ENCODE measurements around the gene EEF1A1. TPM values are rescaled to one million over a fixed set of nuclear protein-coding genes. Genes with fewer than 3 reads are reported as not detected.
"Not testable (repeated sequence)": the region's sequence is repeated elsewhere in the genome, so short reads cannot be mapped to it uniquely, and the experiment has no call there.

EEF1A1 gene
- 10,940 TPM for total RNA-seq

DNA sequence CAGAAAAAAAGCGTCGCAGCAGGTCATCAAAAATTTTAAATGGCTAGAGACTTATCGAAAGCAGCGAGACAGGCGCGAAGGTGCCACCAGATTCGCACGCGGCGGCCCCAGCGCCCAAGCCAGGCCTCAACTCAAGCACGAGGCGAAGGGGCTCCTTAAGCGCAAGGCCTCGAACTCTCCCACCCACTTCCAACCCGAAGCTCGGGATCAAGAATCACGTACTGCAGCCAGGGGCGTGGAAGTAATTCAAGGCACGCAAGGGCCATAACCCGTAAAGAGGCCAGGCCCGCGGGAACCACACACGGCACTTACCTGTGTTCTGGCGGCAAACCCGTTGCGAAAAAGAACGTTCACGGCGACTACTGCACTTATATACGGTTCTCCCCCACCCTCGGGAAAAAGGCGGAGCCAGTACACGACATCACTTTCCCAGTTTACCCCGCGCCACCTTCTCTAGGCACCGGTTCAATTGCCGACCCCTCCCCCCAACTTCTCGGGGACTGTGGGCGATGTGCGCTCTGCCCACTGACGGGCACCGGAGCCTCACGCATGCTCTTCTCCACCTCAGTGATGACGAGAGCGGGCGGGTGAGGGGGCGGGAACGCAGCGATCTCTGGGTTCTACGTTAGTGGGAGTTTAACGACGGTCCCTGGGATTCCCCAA lies at the start of gene EEF1A1:
Gene EEF1A1, minus strand, starts transcription at position 345 of the 663 bp plus-strand sequence. CDS start 1,006 bp downstream, outside the sequence.
- peak; percentile 100 for DNase-seq (ENCODE audit: low spot score)

DNA sequence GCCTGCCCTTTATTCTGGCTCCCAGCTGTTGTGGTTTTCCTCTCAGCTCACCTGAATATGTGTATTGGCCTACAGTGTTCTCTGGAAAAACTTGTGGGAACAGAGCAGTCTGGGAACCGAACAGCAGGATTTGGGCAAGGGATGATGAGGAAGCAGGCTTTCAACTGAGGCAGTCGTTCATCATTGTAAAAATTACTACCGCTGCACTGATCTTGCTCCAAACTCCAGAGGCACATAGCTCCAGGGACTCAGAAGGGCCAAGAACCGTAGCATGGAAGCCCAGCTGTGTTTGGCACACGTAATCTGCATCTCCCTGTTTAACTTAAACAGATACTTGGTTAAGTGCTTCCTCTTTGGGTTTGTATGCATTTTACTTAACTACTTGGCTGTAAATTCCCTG lies 48.3 kb upstream of the EEF1A1 start:
- DNase-seq (ENCODE audit: low spot score) = no peak

DNA sequence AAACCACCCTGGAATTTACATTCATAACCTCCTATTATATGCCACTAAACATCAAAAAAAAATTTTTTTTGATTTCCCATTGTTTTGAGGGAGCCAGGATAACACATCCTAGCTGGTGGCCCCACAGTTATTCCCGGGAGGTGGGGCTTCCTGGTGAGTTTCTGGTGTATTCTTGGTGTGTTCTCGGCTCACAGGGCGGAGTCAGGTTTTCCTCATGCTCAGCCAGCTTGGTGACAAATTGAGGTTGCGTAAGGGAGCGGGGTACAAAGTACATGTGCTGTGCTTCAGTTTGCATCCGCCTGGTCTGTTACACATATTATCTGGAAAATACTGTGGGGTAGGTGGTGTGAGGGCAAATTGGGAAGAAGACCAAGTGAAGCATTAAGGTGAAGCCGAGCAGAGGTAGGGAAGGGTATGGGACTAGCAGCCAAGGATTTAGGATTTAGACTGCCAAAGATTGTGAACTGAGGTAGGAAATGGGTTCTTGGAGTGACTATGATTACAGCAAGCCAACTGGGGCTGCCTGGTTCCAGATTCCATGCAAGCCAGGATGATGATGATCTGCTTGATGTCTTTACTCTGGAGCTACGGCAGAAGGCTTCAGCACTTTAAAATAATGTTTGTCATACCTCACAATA lies 46.2 kb upstream of the EEF1A1 start:
- peak; percentile 54 for DNase-seq (ENCODE audit: low spot score)

DNA sequence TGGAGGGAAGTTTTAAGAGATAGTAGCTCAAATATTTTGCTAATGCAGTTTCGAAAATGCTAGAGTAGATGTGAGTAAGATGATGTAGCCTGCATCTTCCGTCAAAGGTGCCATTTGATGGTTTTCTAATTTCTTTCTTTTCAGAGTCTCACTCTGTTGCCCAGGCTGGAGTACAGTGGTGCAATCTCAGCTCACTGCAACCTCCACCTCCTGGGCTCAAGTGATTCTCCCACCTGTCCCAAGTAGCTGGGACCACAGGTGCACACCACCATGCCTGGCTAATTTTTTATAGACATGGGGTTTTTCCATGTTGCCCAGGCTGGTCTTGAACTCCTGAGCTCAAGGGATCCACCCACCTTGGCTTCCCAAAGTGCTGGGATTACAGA lies 45.6 kb upstream of the EEF1A1 start:
- DNase-seq (ENCODE audit: low spot score) = not testable (repeated sequence)

DNA sequence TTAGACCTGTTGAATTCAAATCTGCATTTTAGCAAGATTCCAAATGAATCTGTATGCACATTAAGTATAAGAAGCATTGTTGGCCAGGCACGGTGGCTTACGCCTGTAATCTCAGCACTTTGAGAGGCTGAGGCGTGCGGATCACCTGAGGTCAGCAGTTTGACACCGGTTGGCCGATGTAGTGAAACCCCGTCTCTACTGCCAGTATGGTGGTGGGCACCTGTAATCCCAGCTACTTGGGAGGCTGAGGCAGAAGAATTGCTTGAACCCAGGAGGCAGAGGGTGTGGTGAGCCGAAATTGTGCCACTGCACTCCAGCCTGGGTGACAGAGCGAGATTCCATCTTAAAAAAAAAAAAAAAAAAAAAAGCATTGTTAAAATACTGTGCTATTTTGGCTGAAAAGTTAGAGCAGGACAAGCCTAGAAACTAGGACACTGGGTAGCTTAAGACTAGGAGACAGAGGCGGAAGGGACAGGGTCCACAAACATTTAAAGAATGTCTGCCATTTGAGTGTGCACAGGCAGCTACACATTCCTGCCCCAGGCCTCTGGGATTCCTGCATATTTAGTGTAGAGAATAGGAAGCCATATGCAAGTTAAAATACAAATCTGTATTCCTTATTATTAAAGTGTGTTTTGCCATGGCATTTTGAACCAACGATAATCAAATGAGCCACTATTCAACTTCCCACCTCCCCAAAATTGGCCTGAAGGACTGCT lies 45.1 kb upstream of the EEF1A1 start:
- DNase-seq (ENCODE audit: low spot score) = no peak

DNA sequence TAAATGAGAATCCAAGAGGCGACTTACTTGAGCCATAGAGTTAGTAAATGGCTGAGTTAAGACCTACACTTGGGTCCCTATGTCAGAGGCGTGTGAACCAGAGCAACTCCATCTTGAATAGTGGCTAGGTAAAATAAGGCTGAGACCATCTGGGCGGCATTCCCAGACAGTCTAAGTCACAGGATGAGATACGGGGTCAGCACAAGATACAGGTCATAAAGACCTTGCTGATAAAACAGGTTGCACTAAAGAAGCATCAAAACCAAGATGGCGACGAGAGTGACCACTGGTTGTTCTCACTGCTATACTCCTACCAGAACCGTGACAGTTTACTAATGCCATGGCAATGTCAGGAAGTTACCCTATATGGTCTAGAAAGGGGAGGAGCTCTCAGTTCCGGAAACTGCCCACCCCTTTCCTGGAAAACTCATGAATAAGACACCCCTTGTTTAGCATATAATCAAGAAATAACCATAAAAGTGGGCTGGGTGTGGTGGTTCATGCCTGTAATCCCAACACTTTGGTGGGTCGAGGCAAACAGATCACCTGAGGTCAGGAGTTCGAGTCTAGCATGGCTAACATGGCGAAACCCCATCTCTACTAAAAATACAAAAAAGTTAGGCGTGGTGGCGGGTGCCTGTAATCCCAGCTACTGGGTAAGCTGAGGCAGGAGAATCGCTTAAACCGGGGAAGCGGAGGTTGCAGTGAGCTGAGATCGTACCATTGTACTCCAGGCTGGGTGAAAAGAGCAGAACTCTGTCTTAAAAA lies 43.9 kb upstream of the EEF1A1 start:
- DNase-seq (ENCODE audit: low spot score) = no peak

DNA sequence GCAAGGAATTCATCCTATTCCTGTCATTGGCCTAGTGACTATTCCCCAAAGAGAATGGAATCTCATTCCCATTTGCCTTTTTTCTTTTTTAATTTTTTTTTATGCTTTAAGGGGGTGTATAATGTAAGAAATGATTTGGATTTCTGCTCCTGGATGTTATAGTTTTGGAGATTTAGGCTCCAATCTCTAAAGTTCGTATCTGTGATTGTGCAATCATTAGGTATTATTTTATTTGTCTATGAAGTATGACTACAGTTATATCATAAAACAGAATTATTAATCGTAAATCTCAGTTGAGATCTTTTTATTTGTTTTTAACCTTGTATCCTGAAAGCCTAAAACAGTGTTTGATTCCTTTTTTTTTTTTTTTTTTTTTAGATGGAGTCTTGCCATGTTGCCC lies 41.7 kb upstream of the EEF1A1 start:
- DNase-seq (ENCODE audit: low spot score) = no peak

DNA sequence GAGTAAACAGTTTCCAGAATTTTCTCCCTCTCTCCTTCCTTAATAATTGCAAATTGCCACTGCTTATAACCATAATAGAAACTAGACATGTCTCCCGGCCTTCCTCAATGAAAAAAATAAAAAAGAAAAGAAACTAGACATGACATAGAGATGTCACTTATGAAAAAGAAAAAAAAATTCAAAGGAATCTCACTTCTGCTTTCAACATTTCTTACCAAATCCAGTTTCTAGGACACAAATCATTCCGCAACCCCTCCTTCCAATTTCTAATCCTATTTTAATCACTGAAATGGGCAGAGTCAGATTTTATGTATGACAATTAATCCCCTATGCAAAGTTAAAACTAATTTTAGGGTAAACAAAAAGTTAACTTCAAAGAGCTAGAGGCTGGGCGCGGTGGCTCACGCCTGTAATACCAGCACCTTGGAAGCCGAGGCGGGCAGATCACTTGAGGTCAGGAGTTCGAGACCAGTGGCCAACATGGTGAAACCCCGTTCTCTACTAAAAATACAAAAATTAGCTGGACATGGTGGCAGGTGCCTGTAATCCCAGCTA lies 40.1 kb upstream of the EEF1A1 start:
- DNase-seq (ENCODE audit: low spot score) = no peak

DNA sequence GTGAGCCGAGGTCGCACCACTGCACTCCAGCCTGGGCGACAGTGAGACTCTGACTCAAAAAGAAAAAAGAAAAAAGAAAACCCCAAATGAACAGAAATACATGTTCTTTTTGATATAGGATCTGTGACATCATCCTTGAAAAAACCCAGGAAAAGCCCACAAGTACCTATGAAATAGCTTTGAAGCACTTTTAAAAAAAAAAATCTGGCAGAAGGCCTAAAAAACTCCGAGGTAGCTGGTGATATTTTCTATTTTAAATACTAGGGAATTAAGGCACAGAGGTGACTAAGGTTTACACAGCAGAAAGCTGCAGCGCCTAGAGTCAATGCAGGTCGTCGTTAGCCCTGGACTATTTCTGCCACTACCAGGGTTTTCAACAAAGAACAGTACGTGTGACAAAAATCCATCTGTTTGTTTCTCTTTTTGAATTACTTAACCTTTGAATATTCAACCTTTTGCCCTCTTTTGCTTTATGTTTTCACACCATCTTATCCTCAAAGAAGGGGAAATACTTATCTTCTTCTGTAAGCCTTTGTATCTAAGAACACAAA lies 39.4 kb upstream of the EEF1A1 start:
- no peak for DNase-seq (ENCODE audit: low spot score)

DNA sequence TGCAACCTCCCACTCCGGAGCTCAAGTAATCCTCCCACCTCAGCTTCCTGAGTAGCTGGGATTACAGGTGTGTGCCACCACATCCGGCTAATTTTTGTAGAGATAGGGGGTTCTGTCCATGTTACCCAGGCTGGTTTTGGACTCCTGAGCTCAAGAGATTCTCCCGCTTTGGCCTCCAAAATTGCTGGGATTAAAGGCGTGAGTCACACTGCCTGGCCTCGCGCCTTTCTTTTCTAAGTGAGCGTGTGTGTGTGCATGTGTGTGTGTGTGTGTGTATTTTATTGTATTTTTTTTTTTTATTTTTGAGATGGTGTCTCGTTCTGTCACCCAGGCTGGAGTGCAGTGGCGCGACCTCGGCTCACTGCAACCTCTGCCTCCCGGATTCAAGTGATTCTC lies 38.6 kb upstream of the EEF1A1 start:
- DNase-seq (ENCODE audit: low spot score) = not testable (repeated sequence)

DNA sequence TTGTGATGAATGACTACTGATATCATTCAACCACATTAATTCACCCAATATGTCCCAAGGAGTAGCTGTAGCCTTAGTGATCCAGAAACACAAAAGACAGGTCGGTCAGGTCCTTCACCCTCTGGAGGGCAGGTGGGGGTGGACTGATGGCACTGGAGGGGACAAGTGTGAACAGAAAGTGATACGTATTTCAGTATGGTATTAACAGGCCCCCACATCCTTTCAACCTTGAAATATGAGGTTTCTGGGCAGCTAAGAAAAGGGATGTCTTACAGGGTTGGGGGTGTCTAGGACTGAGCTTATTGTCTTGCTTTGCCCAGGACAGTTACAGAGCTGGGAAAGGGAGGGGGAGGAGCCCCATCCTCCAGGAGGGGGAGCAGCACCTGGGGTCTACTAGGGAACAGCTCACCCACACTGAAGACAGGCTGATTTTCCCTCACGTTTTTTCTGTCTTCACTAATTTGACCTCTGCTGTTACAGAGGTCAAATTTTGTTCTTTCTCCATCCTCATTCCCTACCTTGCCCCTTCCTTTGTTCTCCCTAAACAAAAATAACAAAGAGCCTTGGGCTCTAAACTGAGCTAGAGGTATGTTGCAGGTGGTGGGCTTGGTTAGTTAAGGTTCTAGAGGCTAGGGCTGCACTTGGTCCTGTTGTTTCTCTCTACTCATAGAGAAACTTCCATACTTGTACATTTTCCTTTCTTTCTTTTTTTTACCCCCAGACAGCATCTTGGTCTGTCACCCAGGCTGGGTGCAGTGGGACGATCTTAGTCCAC lies 38.0 kb upstream of the EEF1A1 start:
- no peak for DNase-seq (ENCODE audit: low spot score)

DNA sequence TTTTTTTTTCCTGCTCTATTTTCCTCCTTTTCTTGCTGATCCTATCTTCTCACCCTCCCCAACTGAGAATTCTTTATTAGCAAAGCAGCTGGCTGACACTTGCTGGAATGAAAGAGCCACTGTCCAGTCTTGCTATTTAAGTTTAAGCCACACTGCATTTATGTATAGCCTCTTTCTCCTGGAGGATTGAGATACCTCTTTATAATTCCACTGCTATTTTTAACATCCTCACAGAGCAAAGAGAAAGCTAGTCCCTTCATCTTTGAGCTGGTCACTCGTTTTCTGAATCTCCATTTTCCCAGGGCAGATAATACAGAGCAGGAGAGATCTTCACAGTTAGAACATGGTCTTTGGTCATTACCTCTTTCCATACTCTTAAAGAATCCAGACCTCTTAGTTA lies 36.0 kb upstream of the EEF1A1 start:
- no peak for DNase-seq (ENCODE audit: low spot score)

DNA sequence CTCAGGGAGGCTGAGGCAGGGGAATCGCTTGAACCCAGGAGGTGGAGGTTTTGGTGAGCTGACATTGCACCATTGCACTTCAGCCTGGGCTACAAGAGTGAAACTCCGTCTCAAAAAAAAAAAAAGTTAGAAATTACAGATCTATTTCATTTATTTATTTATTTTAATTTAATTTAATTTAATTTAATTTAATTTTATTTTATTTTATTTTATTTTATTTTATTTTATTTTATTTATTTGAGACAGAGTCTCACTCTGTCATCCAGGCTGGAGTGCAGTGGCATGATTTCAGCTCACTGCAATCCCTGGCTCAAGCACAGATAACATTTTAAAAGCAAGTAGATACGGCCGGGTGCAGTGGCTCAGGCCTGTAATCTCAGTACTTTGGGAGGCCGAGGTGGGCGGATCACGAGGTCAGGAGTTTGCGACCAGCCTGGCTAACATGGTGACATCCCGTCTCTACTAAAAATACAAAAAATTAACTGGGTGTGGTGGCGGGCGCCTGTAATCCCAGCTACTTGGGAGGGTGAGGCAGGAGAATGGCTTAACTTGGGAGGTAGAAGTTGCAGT lies 34.6 kb upstream of the EEF1A1 start:
- DNase-seq (ENCODE audit: low spot score) = not testable (repeated sequence)

DNA sequence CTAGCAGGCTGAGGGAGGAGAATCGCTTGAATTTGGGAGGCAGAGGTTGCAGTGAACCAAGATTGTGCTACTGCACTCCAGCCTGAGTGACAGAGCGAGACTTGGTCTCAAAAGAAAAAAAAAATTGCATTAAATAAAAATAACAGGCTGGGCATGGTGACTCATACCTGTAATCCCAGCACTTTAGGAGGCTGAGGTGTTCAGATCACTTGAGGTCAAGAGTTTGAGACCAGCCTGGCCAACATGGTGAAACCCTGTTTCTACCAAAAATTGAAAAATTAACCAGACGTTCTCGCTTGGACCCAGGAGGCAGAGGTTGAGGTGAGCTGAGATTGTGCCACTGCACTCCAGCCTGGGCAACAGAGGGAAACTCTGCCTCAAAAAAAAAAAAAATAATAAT lies 30.3 kb upstream of the EEF1A1 start:
- DNase-seq (ENCODE audit: low spot score) = not testable (repeated sequence)

DNA sequence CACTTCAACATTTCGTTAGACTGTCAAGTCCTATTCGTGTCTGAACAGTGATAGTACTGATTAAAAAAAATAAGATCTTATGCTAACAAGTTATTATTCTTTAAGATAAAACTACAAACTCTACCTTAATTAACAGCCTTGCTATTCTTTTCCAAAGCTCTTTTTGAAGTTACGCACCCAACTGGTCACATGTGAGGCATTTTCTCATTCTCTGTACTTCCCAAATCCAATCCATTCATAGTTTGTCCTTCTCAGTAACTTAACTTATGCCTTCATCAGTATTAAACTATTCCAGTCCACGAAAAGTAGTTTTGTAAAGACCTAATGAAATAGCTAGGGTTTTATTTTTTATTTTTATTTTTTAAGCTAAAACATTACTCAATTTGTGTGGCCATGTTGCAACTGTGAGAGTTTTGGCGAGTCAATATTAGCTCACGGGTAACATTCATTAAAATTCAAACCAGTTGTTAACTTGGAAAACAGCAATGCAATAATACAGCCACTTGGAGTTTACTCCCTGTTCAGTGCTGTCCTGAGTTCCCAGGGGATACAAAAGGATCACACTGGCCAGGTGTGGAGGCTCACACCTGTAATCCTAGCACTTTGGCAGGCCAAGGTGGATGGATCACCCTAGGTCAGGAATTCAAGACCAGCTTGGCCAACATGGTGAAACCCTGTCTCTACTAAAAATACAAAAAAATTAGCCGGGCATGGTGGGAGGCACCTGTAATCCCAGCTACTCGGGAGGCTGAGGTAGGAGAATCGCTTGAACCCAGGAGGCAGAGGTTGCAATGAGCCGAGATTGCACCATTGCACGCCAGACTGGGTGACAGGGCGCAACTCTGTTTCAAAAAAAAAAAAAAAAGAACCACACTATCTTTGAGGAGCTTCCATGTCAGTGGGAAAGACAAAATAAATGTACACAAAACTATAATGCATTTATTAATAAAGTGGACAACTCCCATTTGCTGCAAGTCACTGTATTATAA lies 27.9 kb upstream of the EEF1A1 start:
- DNase-seq (ENCODE audit: low spot score) = no peak

DNA sequence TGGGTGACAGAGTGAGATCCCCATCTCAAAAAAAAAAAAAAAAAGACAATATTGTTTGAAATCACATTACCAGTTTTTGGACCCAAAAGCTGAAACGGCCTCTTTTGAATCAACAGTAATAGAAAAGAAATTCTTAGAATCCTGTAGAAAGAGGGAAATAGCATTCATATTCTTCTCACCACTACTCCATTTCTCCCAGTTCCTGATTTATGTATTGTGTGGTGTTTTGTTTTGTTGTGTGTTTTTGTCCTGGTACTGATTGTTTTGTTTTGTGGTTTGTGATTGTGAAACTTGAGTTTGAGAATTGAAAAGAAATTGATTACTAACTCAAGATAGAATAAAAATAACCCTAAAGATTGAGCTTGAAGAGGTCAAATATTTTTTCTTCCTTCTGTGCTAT lies 26.2 kb upstream of the EEF1A1 start:
- DNase-seq (ENCODE audit: low spot score) = no peak

DNA sequence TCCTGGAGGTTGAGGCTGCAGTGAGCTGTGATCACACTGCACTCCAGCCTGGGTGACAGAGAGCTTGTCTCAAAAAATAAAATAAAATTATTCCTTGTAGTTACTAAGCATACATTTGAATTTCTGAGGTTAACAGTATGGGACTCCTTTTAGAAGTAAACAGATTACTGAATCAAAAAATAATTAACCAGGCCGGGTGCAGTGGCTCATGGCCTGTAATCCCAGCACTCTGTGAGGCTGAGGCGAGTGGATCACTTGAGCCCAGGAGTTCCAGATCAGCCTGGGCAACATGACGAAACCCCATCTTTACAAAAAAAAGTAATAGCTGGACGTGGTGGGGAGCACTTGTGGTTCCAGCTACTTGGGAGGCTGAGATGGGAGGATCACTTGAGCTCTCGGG lies 22.1 kb upstream of the EEF1A1 start:
- DNase-seq (ENCODE audit: low spot score) = no peak

DNA sequence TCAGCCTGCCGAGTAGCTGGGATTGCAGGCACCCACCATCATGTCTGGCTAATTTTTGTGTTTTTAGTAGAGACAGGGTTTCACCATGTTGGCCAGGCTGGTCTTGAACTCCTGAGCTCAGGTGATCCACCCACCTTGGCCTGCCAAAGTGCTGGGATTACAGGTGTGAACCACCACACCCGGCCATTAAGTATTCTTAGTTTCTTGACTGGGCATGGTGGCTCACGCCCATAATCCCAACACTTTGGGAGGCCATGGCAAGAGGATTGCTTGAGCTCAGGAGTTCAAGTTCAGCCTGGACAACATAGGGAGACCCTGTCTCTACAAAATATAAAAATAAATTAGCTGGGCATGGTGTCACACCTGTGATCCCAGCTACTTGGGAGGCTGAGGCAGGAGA lies 21.6 kb upstream of the EEF1A1 start:
- not testable (repeated sequence) for DNase-seq (ENCODE audit: low spot score)

DNA sequence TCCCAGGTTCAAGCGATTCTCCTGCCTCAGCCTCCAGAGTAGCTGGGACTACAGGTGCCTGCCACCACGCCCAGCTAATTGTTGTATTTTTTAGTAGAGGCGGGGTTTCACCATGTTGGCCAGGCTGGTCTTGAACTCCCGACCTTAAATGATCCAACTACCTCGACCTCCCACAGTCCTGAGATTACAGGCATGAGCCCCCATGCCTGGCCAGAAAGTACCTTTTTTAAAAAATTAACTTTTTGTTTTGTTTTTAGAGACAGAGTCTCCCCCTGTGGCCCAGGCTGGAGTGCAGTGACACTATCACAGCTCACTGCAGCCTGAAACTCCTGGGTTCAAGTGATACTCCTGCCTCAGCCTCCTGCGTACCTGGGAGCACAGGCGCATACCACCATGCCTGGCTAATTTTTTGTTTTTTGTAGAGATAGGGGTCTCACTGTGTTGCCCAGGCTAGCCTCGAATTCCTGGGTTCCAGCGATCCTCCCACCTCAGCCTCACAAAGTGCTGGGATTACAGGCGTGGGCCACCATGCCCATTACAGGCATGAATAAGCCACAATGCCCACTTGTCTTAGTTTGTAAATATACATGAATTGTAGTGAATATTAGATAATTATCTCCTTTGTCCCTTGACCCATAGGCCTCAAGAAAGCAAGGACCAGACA lies 17.4 kb upstream of the EEF1A1 start:
- peak; percentile 5 for DNase-seq (ENCODE audit: low spot score)
